ENCODE data around the gene SLC22A23.

Gene SLC22A23

GRCh38 chr6:3446184-3446583 is 10.7 kb downstream of the SLC22A23 start:
- DNase-seq (ENCODE audit: low read depth) = no peak
- TF ChIP-seq CTCF (IDR thresholded peaks at IDR 0.05; ENCODE audit: control insufficient read depth, extremely low read depth, insufficient read depth) = no peak
- H3K4me3 ChIP-seq (ENCODE audit: low read depth, low read length) = no peak overlapping the region

- no peak for TF ChIP-seq CTCF (IDR thresholded peaks at IDR 0.05; ENCODE audit: control insufficient read depth, extremely low read depth, insufficient read depth)
- DNase-seq (ENCODE audit: low read depth) = no peak
- no peak overlapping the region for H3K4me3 ChIP-seq (ENCODE audit: low read depth, low read length)
Measured at GRCh38 chr6:3444276-3445088, 12.4 kb downstream of the SLC22A23 start.

DNA sequence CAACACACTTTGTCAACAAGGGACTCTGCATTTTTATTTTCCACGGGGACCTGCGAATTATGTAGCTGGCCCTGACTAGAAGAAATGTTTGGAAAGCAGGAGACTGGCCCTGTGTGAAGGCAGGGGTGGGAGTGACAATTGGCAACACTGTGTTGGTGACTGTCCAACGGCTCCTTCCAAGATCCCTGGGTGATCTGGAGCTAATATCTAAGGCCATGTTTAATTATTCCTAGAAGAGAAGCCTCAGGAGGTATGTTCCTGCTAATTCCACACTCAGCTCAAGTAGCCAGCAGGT is 13.7 kb downstream of the SLC22A23 start:
- TF ChIP-seq CTCF (IDR thresholded peaks at IDR 0.05; ENCODE audit: control insufficient read depth, extremely low read depth, insufficient read depth) = no peak
- DNase-seq (ENCODE audit: low read depth) = no peak
- H3K4me3 ChIP-seq (ENCODE audit: low read depth, low read length) = no peak overlapping the region

GRCh38 chr6:3442431-3443220 is 14.2 kb downstream of the SLC22A23 start:
- no peak for DNase-seq (ENCODE audit: low read depth)
- no peak for TF ChIP-seq CTCF (IDR thresholded peaks at IDR 0.05; ENCODE audit: control insufficient read depth, extremely low read depth, insufficient read depth)
- H3K4me3 ChIP-seq (ENCODE audit: low read depth, low read length) = no peak overlapping the region

- no peak for DNase-seq (ENCODE audit: low read depth)
- H3K4me3 ChIP-seq (ENCODE audit: low read depth, low read length) = no peak overlapping the region
- TF ChIP-seq CTCF (IDR thresholded peaks at IDR 0.05; ENCODE audit: control insufficient read depth, extremely low read depth, insufficient read depth) = no peak
Measured at GRCh38 chr6:3440911-3441310, 15.9 kb downstream of the SLC22A23 start.

DNA sequence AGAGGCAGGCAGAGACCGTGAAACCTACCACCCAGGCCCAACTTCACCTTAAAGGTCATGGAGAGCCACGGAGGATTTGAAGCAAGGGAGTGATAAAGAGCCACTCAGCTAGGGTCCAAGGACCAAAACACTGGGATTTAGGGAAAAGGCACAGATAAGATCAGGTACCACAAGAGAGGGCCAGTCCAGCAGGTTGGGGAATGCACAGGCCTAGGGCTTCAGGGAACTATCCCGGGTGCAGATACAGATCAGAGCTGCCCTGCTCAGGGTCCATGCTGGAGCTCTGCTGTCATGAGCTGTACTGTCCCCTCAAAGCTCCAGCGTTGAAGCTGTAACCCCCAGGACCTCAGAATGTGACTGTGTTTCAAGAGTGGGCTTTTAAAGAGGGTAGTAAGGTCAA is 16.9 kb downstream of the SLC22A23 start:
- no peak for TF ChIP-seq CTCF (IDR thresholded peaks at IDR 0.05; ENCODE audit: control insufficient read depth, extremely low read depth, insufficient read depth)
- DNase-seq (ENCODE audit: low read depth) = no peak
- H3K4me3 ChIP-seq (ENCODE audit: low read depth, low read length) = no peak overlapping the region
